Peyer's patch (tissue), 4 donors: Measurements from ENCODE around the gene SDHAF2. TPM values are rescaled to one million over a fixed set of nuclear protein-coding genes. Genes with fewer than 3 reads are reported as not detected.
"Not testable (repeated sequence)": the region's sequence is repeated elsewhere in the genome, so short reads cannot be mapped to it uniquely, and the experiment has no call there.

Experiments
- DNase-seq, 3 donors: peaks; one replicate each; pipeline ENCODE4 v3.0.0-alpha.2; 2017 to 2019
- H3K27ac ChIP-seq, 4 donors: fragments of 200-600 bp; sonication (generic); one replicate each; pipeline ENCODE4 v1.5.1; 2016 to 2019
- H3K27me3 ChIP-seq, 2 donors: fragments of 200-600 bp; sonication (generic); one replicate each; pipeline ENCODE4 v1.5.1; 2019
- H3K36me3 ChIP-seq, 3 donors: fragments of 200-600 bp; sonication (generic); one replicate each; pipeline ENCODE4 v1.5.1; 2016 to 2019
- H3K4me1 ChIP-seq, 4 donors: fragments of 200-600 bp; sonication (generic); one replicate each; pipeline ENCODE4 v1.5.1; 2016 to 2019
- H3K4me3 ChIP-seq, 4 donors: fragments of 200-600 bp; sonication (generic); 1 replicate in 3 of 4; 2 replicates in 1 of 4; pipeline ENCODE4 v1.5.1; 2016 to 2019; ENCODE audit warnings: mild to moderate bottlenecking in 1 of 4
- H3K9me3 ChIP-seq, 4 donors: fragments of 200-600 bp; sonication (generic); one replicate each; pipeline ENCODE4 v1.5.1; 2016 to 2019; ENCODE audit warnings: mild to moderate bottlenecking in 1 of 4
- CTCF ChIP-seq, 6 experiments: fragments of 450-650 bp in 4 of 6; fragments of 200-600 bp in 2 of 6; sonication (generic) in 1 of 6; IDR thresholded peaks; one replicate each; pipeline ENCODE4 v1.5.1; 2017 to 2019; ENCODE audit warnings: antibody characterized with exemption in 6 of 6, mild to moderate bottlenecking in 3 of 6, moderate library complexity in 1 of 6
- POLR2A ChIP-seq, 2 donors: fragments of 450-650 bp; IDR thresholded peaks; one replicate each; pipeline ENCODE4 v1.5.1; 2017; ENCODE audit warnings: antibody characterized with exemption in 2 of 2, mild to moderate bottlenecking in 2 of 2, moderate library complexity in 2 of 2
- total RNA-seq, 4 donors: library from RNA; depleted of rRNA; stranded (reverse); fragments of >200 nt; gene quantifications; one replicate each; pipeline ENCODE4 v1.1.0, GENCODE V29; 2016

SDHAF2 gene
- total RNA-seq, 4 donors from 2014 or later: 54.5 to 92.4 (median 70.5) TPM

- peaks cover 0 to 79% (median 6%) of the 10 kb centered on the region in 3 donors for H3K36me3 ChIP-seq
- H3K4me1 ChIP-seq: peaks cover 0 to 11% (median 9%) of the 10 kb centered on the region in 4 donors
- no peaks in the 10 kb centered on the region for H3K27me3 ChIP-seq
- TF ChIP-seq CTCF (IDR thresholded peaks at IDR 0.05) (no peak), POLR2A (IDR thresholded peaks at IDR 0.05) (no peak)
- no peak for DNase-seq
- no peaks in the 10 kb centered on the region for H3K9me3 ChIP-seq
- H3K4me3 ChIP-seq: no peak overlapping the region
- H3K27ac ChIP-seq: no peak overlapping the region
Observed at GRCh38 chr11:61425367-61426131, 4.4 kb upstream of the SDHAF2 start.

DNA sequence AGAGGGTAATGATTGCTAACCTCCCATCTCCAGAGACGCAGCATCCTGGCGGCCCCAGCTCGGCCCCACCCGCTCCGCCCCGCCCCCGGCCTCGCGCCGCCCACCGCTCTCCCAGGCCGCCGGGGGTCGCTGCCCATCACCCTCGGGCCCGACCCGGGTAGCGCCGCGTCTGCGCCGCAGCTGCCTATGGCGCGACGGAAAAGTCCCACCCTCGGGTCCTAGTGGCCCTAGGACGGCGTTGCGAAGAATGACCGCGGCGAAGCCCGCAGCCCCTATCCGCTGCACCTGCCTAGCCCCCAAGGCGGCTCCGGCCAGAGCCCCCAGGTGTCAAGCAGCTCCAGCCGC lies 606 bp upstream of the SDHAF2 start:
- peak overlapping the region; percentile 94 to 99 (median 98) for H3K27ac ChIP-seq
- H3K36me3 ChIP-seq: peaks cover 0 to 50% (median 0%) of the 10 kb centered on the region in 3 donors
- H3K27me3 ChIP-seq: no peaks in the 10 kb centered on the region
- peak in 2 of 3 donors; percentile 74 to 83 for DNase-seq
- H3K4me1 ChIP-seq: peaks cover 0 to 33% (median 13%) of the 10 kb centered on the region in 4 donors
- no peaks in the 10 kb centered on the region for H3K9me3 ChIP-seq
- peak in 3 of 6 experiments; percentile 14 to 47 (median 25) for TF ChIP-seq CTCF (IDR thresholded peaks at IDR 0.05)
- no peak for TF ChIP-seq POLR2A (IDR thresholded peaks at IDR 0.05)
- peak overlapping the region; percentile 79 to 93 (median 84) for H3K4me3 ChIP-seq

DNA sequence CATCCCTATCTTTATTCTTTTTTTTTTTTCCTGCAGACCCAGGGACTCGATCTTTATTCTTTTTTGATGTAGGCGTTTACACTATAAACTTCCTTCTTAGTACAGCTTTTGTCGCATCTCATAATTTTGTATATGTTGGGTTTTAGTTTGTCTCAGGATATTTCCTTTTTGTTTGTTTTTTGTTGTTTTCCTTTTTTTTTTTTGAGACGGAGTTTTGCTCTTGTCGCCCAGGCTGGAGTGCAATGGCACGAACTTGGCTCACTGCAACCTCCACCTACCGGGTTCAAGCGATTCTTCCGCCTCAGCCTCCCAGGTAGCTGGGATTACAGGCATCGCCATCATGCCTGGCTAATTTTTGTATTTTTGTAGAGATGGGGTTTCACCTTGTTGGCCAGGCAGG lies 915 bp downstream of the SDHAF2 start:
- not testable (repeated sequence) for H3K9me3 ChIP-seq, H3K27me3 ChIP-seq, DNase-seq
- Histone ChIP-seq H3K27ac (peak overlapping the region in 1 of 4 donors; percentile 99), H3K4me3 (peak overlapping the region in 2 of 4 donors; percentile 79 to 87), H3K36me3 (peaks cover 0 to 35% (median 0%) of the 10 kb centered on the region in 3 donors), H3K4me1 (peaks cover 0 to 39% (median 15%) of the 10 kb centered on the region in 4 donors)

- peaks cover 0 to 57% (median 0%) of the 10 kb centered on the region in 3 donors for H3K36me3 ChIP-seq
- no peak for TF ChIP-seq POLR2A (IDR thresholded peaks at IDR 0.05)
- TF ChIP-seq CTCF (IDR thresholded peaks at IDR 0.05): no peak
- H3K27ac ChIP-seq: no peak overlapping the region
- no peaks in the 10 kb centered on the region for H3K9me3 ChIP-seq
- H3K4me3 ChIP-seq: no peak overlapping the region
- DNase-seq: no peak
- H3K4me1 ChIP-seq: peaks cover 0 to 8% (median 2%) of the 10 kb centered on the region in 4 donors
- no peaks in the 10 kb centered on the region for H3K27me3 ChIP-seq
Observed at GRCh38 chr11:61437496-61437895, 7.6 kb downstream of the SDHAF2 start.

- Histone ChIP-seq H3K27ac (no peak overlapping the region), H3K36me3 (peaks cover 0 to 63% (median 0%) of the 10 kb centered on the region in 3 donors), H3K4me3 (no peak overlapping the region), H3K4me1 (peaks cover 0 to 6% (median 2%) of the 10 kb centered on the region in 4 donors), H3K27me3 (no peaks in the 10 kb centered on the region), H3K9me3 (no peaks in the 10 kb centered on the region)
- DNase-seq: no peak
- TF ChIP-seq POLR2A (IDR thresholded peaks at IDR 0.05) (no peak), CTCF (IDR thresholded peaks at IDR 0.05) (no peak)
Observed at GRCh38 chr11:61439615-61440014, 9.7 kb downstream of the SDHAF2 start.

DNA sequence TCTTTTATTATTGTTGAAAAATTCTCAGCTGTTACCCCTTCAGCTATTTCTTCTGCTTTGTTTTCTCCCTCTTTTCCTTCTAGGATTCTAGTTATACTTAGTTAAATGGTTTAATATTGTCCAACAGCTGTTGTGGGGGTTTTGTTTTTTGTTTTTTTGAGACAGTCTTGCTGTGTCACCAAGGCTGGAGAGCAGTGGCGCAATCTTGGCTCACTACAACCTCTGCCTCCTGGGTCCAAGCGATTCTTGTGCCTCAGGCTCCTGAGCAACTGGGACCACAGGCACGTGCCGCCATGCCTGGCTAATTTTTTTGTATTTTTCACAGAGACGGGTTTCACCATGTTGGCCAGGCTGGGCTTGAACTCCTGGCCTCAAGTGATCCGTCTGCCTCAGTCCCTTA lies 12.7 kb downstream of the SDHAF2 start:
- H3K4me3 ChIP-seq: no peak overlapping the region
- H3K4me1 ChIP-seq: no peaks in the 10 kb centered on the region
- H3K27ac ChIP-seq: no peak overlapping the region
- DNase-seq: no peak
- H3K36me3 ChIP-seq: peaks cover 0 to 84% (median 0%) of the 10 kb centered on the region in 3 donors
- no peaks in the 10 kb centered on the region for H3K27me3 ChIP-seq
- TF ChIP-seq CTCF (IDR thresholded peaks at IDR 0.05) (no peak), POLR2A (IDR thresholded peaks at IDR 0.05) (no peak)
- H3K9me3 ChIP-seq: no peaks in the 10 kb centered on the region
